Naive B cell (primary cell): ENCODE measurements around the gene COX19. TPM values are rescaled to one million over a fixed set of nuclear protein-coding genes. Genes with fewer than 3 reads are reported as not detected.
A peak's percentile ranks its signal among the peaks of the same experiment; 100 is the strongest.

Source experiments
- ATAC-seq, 2 donors: fragments of 150-1000 bp; cut with Tn5 transposase; 2 replicates each; pipeline ENCODE4 v1.10.0; 2021; ENCODE audit warnings: low read depth in 2 of 2, mild to moderate bottlenecking in 2 of 2, moderate library complexity in 2 of 2
- DNase-seq: peaks from one replicate; pipeline ENCODE4 v3.0.0; 2022
- H3K27ac Mint-ChIP-seq, 6 donors: one replicate each; pipeline ENCODE4 v1.8.0; 2020 to 2022; ENCODE audit warnings: mild to moderate bottlenecking in 6 of 6, mixed read lengths in 6 of 6, moderate library complexity in 5 of 6, inconsistent platforms in 2 of 6
- H3K27me3 Mint-ChIP-seq, 3 donors: one replicate each; pipeline ENCODE4 v1.8.0; 2021 to 2022; ENCODE audit warnings: mixed read lengths in 3 of 3, mild to moderate bottlenecking in 1 of 3
- H3K36me3 Mint-ChIP-seq, 2 donors: one replicate each; pipeline ENCODE4 v1.8.0; 2020 to 2022; ENCODE audit warnings: mixed read lengths in 2 of 2, inconsistent platforms in 1 of 2, mild to moderate bottlenecking in 1 of 2
- H3K4me1 Mint-ChIP-seq, 3 donors: one replicate each; pipeline ENCODE4 v1.8.0; 2020 to 2022; ENCODE audit warnings: mixed read lengths in 3 of 3, inconsistent platforms in 1 of 3, mild to moderate bottlenecking in 1 of 3, moderate library complexity in 1 of 3
- H3K4me3 Mint-ChIP-seq, 8 donors: one replicate each; pipeline ENCODE4 v1.8.0; 2020 to 2022; ENCODE audit warnings: mild to moderate bottlenecking in 8 of 8, mixed read lengths in 8 of 8, moderate library complexity in 8 of 8, inconsistent platforms in 2 of 8
- H3K9me3 Mint-ChIP-seq, 7 donors: one replicate each; pipeline ENCODE4 v1.8.0; 2020 to 2022; ENCODE audit warnings: mixed read lengths in 7 of 7, mild to moderate bottlenecking in 5 of 7, inconsistent platforms in 2 of 7, moderate library complexity in 1 of 7
- polyA plus RNA-seq, 6 donors: library from polyadenylated mRNA; unstranded; fragments of 300-500 nt; fragmentation: Illumina TruSeq; gene quantifications; one replicate each; pipeline ENCODE4 v1.2.3, GENCODE V29; 2021; ENCODE audit warnings: low read depth in 6 of 6

Gene COX19
- polyA plus RNA-seq, 6 donors from 2014 or later, result 22.6 to 34.5 (median 27.0) TPM

- H3K9me3 Mint-ChIP-seq, result no peaks in the 10 kb centered on the region
- peak overlapping the region in 5 of 6 donors; percentile 15 to 94 (median 83) for H3K27ac Mint-ChIP-seq
- H3K4me1 Mint-ChIP-seq, result peaks cover 8 to 10% (median 9%) of the 10 kb centered on the region in 3 donors
- H3K4me3 Mint-ChIP-seq, result peak overlapping the region in 1 of 8 donors; percentile 22
- no peaks in the 10 kb centered on the region for H3K36me3 Mint-ChIP-seq
- peak; percentile 89 for DNase-seq
- ATAC-seq, result peak; percentile 94 to 95
- H3K27me3 Mint-ChIP-seq, result peaks cover 0 to 4% (median 3%) of the 10 kb centered on the region in 3 donors
Observed at GRCh38 chr7:992709-993607, 17.6 kb upstream of the COX19 start.

- Mint-ChIP-seq H3K9me3 (no peaks in the 10 kb centered on the region), H3K4me3 (peak overlapping the region in 1 of 8 donors; percentile 11), H3K36me3 (no peaks in the 10 kb centered on the region), H3K27me3 (peaks cover 0 to 9% (median 6%) of the 10 kb centered on the region in 3 donors), H3K27ac (peak overlapping the region in 3 of 6 donors; percentile 34 to 47 (median 42)), H3K4me1 (peaks cover 8 to 10% (median 9%) of the 10 kb centered on the region in 3 donors)
- no peak for DNase-seq
- ATAC-seq, result no peak
Observed at GRCh38 chr7:991729-992656, 16.6 kb upstream of the COX19 start.

DNA sequence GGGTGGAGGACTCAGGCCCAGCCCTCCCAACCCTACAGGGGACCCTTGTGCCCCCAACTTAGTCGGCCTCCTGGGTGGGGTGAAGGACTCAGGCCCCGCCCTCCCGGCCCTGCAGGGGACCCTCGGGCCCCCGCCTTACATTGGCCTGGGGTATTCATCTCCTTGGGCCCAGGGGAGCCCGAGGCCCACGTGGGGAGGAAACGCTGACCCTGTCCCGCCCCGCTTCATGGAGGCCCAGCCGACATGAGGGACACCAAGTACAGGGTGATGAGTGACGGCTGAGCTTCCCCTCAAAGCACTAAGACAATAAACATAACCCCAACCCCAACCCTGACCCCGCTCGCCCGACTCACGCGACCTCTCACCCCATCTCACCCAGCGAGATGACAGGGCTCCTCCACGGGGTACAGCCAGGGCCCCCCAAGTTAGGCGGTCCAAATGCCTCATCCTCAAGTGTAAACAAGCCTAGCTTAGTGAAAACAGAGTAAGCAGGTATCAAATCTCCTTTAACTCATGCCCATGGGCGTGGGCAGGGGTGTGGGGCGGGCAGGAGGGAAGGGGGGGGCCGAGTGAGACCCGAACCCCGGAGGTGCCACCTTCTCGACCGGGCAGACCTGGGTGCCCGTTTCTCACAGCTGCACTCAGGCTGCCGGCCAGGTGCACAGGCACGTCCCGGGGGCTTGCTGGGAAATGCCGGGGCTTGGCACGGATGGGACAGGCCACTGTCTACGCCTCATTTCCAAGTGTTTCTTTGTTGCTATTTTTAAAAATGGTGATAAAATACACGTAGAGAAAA, 15.8 kb upstream of the COX19 start:
- peaks cover 8 to 10% (median 9%) of the 10 kb centered on the region in 3 donors for H3K4me1 Mint-ChIP-seq
- H3K9me3 Mint-ChIP-seq, result no peaks in the 10 kb centered on the region
- no peak for ATAC-seq
- no peak for DNase-seq
- peak overlapping the region in 1 of 6 donors; percentile 72 for H3K27ac Mint-ChIP-seq
- no peak overlapping the region for H3K4me3 Mint-ChIP-seq
- H3K27me3 Mint-ChIP-seq, result peaks cover 0 to 17% (median 6%) of the 10 kb centered on the region in 3 donors
- no peaks in the 10 kb centered on the region for H3K36me3 Mint-ChIP-seq

- Mint-ChIP-seq H3K27me3 (peaks cover 0 to 24% (median 12%) of the 10 kb centered on the region in 3 donors), H3K9me3 (no peaks in the 10 kb centered on the region), H3K27ac (no peak overlapping the region), H3K4me3 (no peak overlapping the region), H3K4me1 (peaks cover 8 to 10% (median 9%) of the 10 kb centered on the region in 3 donors), H3K36me3 (no peaks in the 10 kb centered on the region)
- DNase-seq, result no peak
- no peak for ATAC-seq
Observed at GRCh38 chr7:990352-990932, 15.1 kb upstream of the COX19 start.

DNA sequence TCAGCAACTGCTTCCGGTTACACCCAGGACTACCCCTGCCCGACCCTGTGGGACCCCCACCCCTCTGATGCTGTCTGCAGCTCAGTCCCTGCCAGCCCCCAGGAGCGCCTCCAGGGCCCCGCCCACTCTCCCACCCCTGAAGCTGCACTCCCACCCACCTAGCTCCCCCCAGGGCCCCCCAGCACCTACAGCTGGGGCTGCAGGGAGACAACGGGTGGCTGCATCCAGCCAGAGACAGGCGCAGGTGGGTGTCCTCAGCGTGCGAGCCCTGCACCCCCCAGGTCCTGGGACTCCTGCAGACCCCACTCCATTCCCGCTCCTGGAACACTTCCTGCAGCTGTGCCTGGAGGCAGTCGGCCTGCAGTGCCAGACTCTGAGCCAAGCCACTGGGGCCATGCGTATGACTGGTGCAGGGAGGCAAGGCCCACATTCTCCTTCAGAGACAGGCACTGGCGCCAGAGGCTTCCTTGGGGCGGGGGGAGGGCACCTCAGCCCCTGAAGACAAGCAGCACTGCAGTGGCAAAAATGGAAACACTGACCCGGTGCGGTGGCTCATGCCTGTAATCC, 13.7 kb upstream of the COX19 start:
- ATAC-seq (no peak), DNase-seq (no peak)
- H3K4me1 Mint-ChIP-seq, result peaks cover 5 to 8% (median 6%) of the 10 kb centered on the region in 3 donors
- H3K4me3 Mint-ChIP-seq, result no peak overlapping the region
- no peak overlapping the region for H3K27ac Mint-ChIP-seq
- peaks cover 0 to 26% (median 16%) of the 10 kb centered on the region in 3 donors for H3K27me3 Mint-ChIP-seq
- H3K9me3 Mint-ChIP-seq, result no peaks in the 10 kb centered on the region
- H3K36me3 Mint-ChIP-seq, result no peaks in the 10 kb centered on the region

GRCh38 chr7:988426-988911, 13.1 kb upstream of the COX19 start:
- Mint-ChIP-seq H3K9me3 (no peaks in the 10 kb centered on the region), H3K4me1 (peaks cover 5 to 7% (median 6%) of the 10 kb centered on the region in 3 donors)

GRCh38 chr7:987909-988308, 12.6 kb upstream of the COX19 start:
- Mint-ChIP-seq H3K27me3 (peaks cover 0 to 26% (median 16%) of the 10 kb centered on the region in 3 donors), H3K9me3 (no peaks in the 10 kb centered on the region), H3K4me1 (peaks cover under 1 to 2% (median 2%) of the 10 kb centered on the region in 3 donors), H3K27ac (no peak overlapping the region), H3K36me3 (no peaks in the 10 kb centered on the region), H3K4me3 (no peak overlapping the region)
- no peak for ATAC-seq
- no peak for DNase-seq

More at GRCh38 chr7:988426-988911, 13.1 kb upstream of the COX19 start:
- Mint-ChIP-seq H3K36me3 (no peaks in the 10 kb centered on the region), H3K4me3 (no peak overlapping the region), H3K27ac (no peak overlapping the region), H3K27me3 (peaks cover 0 to 26% (median 16%) of the 10 kb centered on the region in 3 donors)
- DNase-seq (no peak), ATAC-seq (no peak)

GRCh38 chr7:986766-987751, 11.7 kb upstream of the COX19 start:
- peaks cover 0 to 26% (median 16%) of the 10 kb centered on the region in 3 donors for H3K27me3 Mint-ChIP-seq
- DNase-seq (no peak), ATAC-seq (no peak)
- no peaks in the 10 kb centered on the region for H3K9me3 Mint-ChIP-seq
- H3K36me3 Mint-ChIP-seq, result no peaks in the 10 kb centered on the region
- H3K4me3 Mint-ChIP-seq, result no peak overlapping the region
- H3K27ac Mint-ChIP-seq, result no peak overlapping the region
- no peaks in the 10 kb centered on the region for H3K4me1 Mint-ChIP-seq

DNA sequence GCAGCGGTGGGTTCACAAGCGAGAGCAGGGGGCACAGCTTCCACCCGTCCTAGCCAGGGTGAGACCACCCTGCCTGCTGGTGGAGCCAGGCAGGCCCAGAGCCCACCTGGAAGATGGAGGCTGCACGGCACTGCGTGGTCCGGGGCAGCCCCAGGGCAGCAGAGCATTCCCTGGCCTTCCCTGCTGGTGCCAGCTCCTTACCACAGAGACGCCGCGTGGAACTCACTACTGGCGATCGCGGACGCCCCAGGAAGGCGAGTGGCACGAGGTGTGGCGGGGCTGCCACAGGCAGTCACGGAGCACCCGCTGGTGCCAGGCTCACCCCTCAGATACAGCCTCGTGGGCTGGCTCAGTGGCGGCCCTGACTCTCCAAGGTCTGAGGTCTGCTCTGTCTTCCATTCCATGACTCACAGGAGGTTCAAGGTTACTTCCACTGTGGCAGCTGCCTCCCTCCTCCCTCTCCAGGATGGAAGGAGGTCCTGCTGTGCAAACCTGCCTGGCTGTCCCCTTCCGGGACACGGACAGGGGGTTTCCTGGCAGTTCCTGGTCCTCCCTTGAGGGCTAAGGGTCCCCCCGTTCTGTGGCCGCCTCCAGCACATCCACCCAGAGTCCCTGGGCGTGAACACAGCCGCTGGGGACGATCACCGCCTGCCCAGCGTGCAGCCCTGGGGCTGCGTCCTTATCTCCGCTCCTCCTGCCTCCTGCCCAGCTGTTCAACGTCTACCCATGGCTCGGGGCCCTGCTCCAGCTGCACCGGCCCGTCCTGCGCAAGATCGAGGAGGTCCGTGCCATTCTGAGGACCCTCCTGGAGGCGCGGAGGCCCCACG, 10.8 kb upstream of the COX19 start:
- H3K27me3 Mint-ChIP-seq, result peaks cover 0 to 26% (median 16%) of the 10 kb centered on the region in 3 donors
- ATAC-seq, result no peak

GRCh38 chr7:985127-985416, 9.7 kb upstream of the COX19 start:
- no peaks in the 10 kb centered on the region for H3K36me3 Mint-ChIP-seq
- H3K4me1 Mint-ChIP-seq, result no peaks in the 10 kb centered on the region
- H3K9me3 Mint-ChIP-seq, result no peaks in the 10 kb centered on the region
- ATAC-seq (no peak), DNase-seq (no peak)
- H3K27me3 Mint-ChIP-seq, result peaks cover 0 to 26% (median 16%) of the 10 kb centered on the region in 3 donors
- no peak overlapping the region for H3K4me3 Mint-ChIP-seq
- H3K27ac Mint-ChIP-seq, result peak overlapping the region in 1 of 6 donors; percentile 66

More for the DNA sequence above, 10.8 kb upstream of the COX19 start:
- no peaks in the 10 kb centered on the region for H3K4me1 Mint-ChIP-seq
- no peak for DNase-seq
- peak overlapping the region in 2 of 8 donors; percentile 36 to 40 for H3K4me3 Mint-ChIP-seq
- H3K9me3 Mint-ChIP-seq, result no peaks in the 10 kb centered on the region
- H3K36me3 Mint-ChIP-seq, result no peaks in the 10 kb centered on the region
- peak overlapping the region in 2 of 6 donors; percentile 47 to 66 for H3K27ac Mint-ChIP-seq
